Loucy (cell line): Measurements from ENCODE around the gene PHF19.

Source experiments
- H2AFZ ChIP-seq: fragments of 200-600 bp; sonication (generic); 2 replicates; pipeline ENCODE4 v1.6.0; 2016; ENCODE audit warnings: antibody characterized with exemption, mild to moderate bottlenecking, low read length, moderate library complexity
- H3F3A ChIP-seq: fragments of 200-600 bp; 2 replicates; pipeline ENCODE4 v1.6.0; 2016; ENCODE audit warnings: antibody characterized with exemption, low read depth, mild to moderate bottlenecking
- H3K27me3 ChIP-seq: fragments of 200-600 bp; sonication (generic); 2 replicates; pipeline ENCODE4 v1.6.1; 2014; ENCODE audit warnings: low read length, mild to moderate bottlenecking; ENCODE audit not compliant: insufficient read depth, poor library complexity, severe bottlenecking
- H3K36me3 ChIP-seq: fragments of 200-600 bp; sonication (generic); 2 replicates; pipeline ENCODE4 v1.6.1; 2016; ENCODE audit warnings: low read length; ENCODE audit not compliant: insufficient read depth
- H3K4me1 ChIP-seq: fragments of 200-600 bp; sonication (generic); 2 replicates; pipeline ENCODE4 v1.5.1; 2014; ENCODE audit warnings: low read length, mild to moderate bottlenecking; ENCODE audit not compliant: insufficient read depth, poor library complexity, severe bottlenecking
- H3K4me2 ChIP-seq: fragments of 200-600 bp; sonication (generic); 2 replicates; pipeline ENCODE4 v1.6.0; 2014; ENCODE audit warnings: antibody characterized with exemption, low read length, low read depth, mild to moderate bottlenecking; ENCODE audit not compliant: poor library complexity, severe bottlenecking
- H3K4me3 ChIP-seq: fragments of 200-600 bp; sonication (generic); 2 replicates; pipeline ENCODE4 v1.5.1; 2014; ENCODE audit warnings: low read length, mild to moderate bottlenecking, mixed read lengths; ENCODE audit not compliant: poor library complexity, severe bottlenecking
- H3K79me2 ChIP-seq: fragments of 200-600 bp; sonication (generic); 2 replicates; pipeline ENCODE4 v1.6.1; 2014; ENCODE audit warnings: low read length; ENCODE audit not compliant: insufficient read depth
- H3K9ac ChIP-seq: fragments of 200-600 bp; sonication (generic); 2 replicates; pipeline ENCODE4 v1.6.0; 2014; ENCODE audit warnings: mild to moderate bottlenecking, low read depth, low read length, moderate library complexity; ENCODE audit not compliant: poor library complexity, severe bottlenecking
- H3K9me2 ChIP-seq: fragments of 200-600 bp; sonication (generic); replicated peaks from 2 replicates; pipeline ENCODE4 v1.6.1; 2016; ENCODE audit warnings: low read depth, low read length, mixed read lengths
- H3K9me3 ChIP-seq: fragments of 200-600 bp; sonication (generic); 2 replicates; pipeline ENCODE4 v1.6.1; 2014; ENCODE audit warnings: mild to moderate bottlenecking, antibody characterized with exemption, low read length, low read depth; ENCODE audit not compliant: insufficient read depth
- H4K20me1 ChIP-seq: fragments of 200-600 bp; sonication (generic); 2 replicates; pipeline ENCODE4 v1.6.0; 2014; ENCODE audit warnings: antibody characterized with exemption, low read length, mild to moderate bottlenecking; ENCODE audit not compliant: insufficient read depth, poor library complexity, severe bottlenecking
- EZH2phosphoT487 ChIP-seq: fragments of 200-600 bp; IDR thresholded peaks from 2 replicates; pipeline ENCODE4 v1.6.1; 2018; ENCODE audit warnings: antibody characterized with exemption, mild to moderate bottlenecking, moderate library complexity, borderline replicate concordance
- TF ChIP-seq, protein P1 (sequence below): fragments of 200-600 bp; sonication (generic); conservative IDR thresholded peaks from 2 replicates; pipeline ENCODE4 v1.5.1; 2014; ENCODE audit warnings: mild to moderate bottlenecking, antibody characterized with exemption, low read length

PHF19 gene

DNA sequence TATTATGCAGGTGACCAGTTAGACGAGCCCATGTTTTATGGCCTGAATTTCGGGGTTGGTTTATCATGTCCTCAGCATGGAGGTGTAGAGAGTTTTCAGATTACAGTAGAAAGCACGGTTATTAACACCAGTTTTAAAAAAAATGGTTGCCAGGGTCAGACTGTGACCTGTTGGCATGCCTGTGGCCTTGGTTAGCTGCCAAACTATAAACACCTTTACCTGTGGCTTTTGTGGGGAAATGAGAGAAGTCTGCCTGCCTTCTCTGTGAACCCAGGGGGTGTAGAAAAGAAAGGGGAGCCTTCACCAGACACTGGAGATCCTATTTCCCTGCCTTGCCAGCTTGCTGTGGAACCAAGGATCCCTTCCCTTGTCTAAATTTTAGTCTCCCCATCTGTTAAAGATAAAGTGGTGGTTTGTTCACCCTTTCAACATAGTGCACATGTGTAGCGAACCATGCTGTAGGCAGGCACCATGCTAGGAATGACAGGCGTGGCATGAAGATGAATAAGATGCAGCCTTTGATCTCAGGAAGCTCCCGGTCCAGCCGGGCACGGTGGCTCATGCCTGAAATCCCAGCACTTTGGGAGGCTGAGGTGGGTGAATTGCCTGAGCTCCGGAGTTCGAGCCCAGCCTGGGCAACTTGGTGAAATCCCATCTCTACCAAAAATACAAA lies 6.1 kb upstream of the PHF19 start:
- H3K79me2 ChIP-seq, result peaks cover 7% of the 10 kb centered on the region
- H3K9ac ChIP-seq, result no peak overlapping the region
- no peaks in the 10 kb centered on the region for H3K36me3 ChIP-seq
- TF ChIP-seq, protein P1, sequence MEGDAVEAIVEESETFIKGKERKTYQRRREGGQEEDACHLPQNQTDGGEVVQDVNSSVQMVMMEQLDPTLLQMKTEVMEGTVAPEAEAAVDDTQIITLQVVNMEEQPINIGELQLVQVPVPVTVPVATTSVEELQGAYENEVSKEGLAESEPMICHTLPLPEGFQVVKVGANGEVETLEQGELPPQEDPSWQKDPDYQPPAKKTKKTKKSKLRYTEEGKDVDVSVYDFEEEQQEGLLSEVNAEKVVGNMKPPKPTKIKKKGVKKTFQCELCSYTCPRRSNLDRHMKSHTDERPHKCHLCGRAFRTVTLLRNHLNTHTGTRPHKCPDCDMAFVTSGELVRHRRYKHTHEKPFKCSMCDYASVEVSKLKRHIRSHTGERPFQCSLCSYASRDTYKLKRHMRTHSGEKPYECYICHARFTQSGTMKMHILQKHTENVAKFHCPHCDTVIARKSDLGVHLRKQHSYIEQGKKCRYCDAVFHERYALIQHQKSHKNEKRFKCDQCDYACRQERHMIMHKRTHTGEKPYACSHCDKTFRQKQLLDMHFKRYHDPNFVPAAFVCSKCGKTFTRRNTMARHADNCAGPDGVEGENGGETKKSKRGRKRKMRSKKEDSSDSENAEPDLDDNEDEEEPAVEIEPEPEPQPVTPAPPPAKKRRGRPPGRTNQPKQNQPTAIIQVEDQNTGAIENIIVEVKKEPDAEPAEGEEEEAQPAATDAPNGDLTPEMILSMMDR, result no peak
- no peak for TF ChIP-seq EZH2phosphoT487
- no peaks in the 10 kb centered on the region for H3K9me3 ChIP-seq
- no peaks in the 10 kb centered on the region for H4K20me1 ChIP-seq
- no peaks in the 10 kb centered on the region for H3K27me3 ChIP-seq
- no peaks in the 10 kb centered on the region for H3K9me2 ChIP-seq
- H3K4me3 ChIP-seq, result no peak overlapping the region
- H3F3A ChIP-seq, result no peaks in the 10 kb centered on the region
- no peak overlapping the region for H3K4me2 ChIP-seq
- peaks cover 58% of the 10 kb centered on the region for H3K4me1 ChIP-seq
- no peak overlapping the region for H2AFZ ChIP-seq

DNA sequence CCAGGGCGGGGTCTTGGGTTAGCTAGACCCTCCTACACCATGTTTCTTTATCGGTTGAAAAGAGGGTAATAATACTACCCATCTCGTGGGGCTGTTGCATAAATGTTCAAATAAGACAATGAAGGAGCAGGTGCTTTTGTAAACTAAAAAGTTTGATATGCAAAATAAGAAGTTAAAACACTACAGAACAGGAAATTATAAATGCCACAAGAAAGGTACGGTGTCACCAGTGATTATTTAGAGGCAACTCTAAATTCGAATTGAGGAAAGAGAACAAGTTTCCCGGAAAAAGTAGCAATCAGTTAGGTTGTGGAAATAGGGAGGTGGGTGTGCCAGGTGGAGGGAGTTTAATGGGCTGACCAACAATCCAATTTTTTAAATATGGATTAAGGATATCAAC lies 2.5 kb upstream of the PHF19 start:
- Histone ChIP-seq H3K9ac (peak overlapping the region; percentile 100), H4K20me1 (peaks cover 6% of the 10 kb centered on the region), H3F3A (peaks cover 8% of the 10 kb centered on the region; the same call in 1 of the 2 replicates), H3K4me2 (peak overlapping the region; percentile 95), H3K27me3 (no peaks in the 10 kb centered on the region), H3K4me3 (peak overlapping the region; percentile 93), H3K9me2 (no peaks in the 10 kb centered on the region), H3K9me3 (no peaks in the 10 kb centered on the region), H3K4me1 (peaks cover 57% of the 10 kb centered on the region), H3K36me3 (peaks cover 5% of the 10 kb centered on the region; the same call in 1 of the 2 replicates), H3K79me2 (peaks cover 38% of the 10 kb centered on the region), H2AFZ (no peak overlapping the region)
- TF ChIP-seq EZH2phosphoT487, result no peak
- TF ChIP-seq, protein P1, result no peak

DNA sequence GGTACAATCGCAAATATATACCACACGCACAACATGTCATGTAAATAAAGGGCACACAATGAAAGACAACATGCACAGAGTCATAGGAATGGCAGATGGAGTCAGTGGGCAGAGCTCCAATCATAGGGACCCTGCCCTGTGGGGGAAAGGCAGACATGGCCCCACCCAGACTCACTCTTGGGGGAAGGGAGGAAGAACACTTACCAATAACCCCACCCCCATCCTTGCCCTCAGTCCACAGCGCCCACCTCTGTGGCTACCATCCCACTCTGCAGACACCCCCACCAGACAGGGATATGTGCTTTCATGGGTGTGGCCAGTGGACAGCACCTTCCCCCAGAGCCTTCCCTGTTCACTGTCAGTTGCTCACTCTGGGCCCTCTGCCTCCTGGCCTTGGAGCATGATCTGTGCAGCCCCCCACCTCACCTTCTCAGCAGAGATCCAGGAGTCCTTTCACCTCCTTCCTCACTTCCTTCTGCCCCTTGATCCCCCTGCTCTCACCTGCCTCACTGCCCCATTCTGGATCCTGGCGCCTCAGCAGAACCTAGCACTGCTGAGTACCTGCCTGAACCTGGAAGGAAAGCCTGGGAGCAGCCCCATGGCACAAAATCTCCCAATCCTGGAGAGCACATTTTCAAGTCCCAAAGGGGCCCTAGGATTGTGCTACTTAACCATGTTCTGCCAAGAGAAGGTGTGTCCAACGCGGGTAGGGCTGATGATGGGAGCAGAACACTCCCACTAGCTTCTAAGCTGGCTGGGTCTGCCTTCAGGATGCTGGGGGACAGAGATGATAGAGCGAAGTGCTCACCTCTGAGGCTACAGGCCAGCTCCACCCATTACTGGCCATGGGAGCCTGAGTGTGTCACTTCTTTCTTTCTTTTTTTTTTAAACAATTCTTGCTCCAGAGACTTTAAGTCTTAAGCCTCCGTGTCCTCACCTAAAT lies 1.5 kb upstream of the PHF19 start:
- H3K9me2 ChIP-seq, result no peaks in the 10 kb centered on the region
- no peak overlapping the region for H2AFZ ChIP-seq
- peaks cover 8% of the 10 kb centered on the region; the same call in 1 of the 2 replicates for H3F3A ChIP-seq
- H3K4me2 ChIP-seq, result peak overlapping the region; percentile 95
- H3K4me3 ChIP-seq, result peak overlapping the region; percentile 93
- no peaks in the 10 kb centered on the region for H3K27me3 ChIP-seq
- peaks cover 48% of the 10 kb centered on the region for H3K79me2 ChIP-seq
- peak overlapping the region; percentile 100 for H3K9ac ChIP-seq
- no peaks in the 10 kb centered on the region for H3K9me3 ChIP-seq
- H4K20me1 ChIP-seq, result peaks cover 7% of the 10 kb centered on the region
- peaks cover 14% of the 10 kb centered on the region; the same call in 1 of the 2 replicates for H3K36me3 ChIP-seq
- peaks cover 63% of the 10 kb centered on the region for H3K4me1 ChIP-seq
- TF ChIP-seq, protein P1, result no peak
- no peak for TF ChIP-seq EZH2phosphoT487
